ENCODE results near the gene RABEP2.

DNA sequence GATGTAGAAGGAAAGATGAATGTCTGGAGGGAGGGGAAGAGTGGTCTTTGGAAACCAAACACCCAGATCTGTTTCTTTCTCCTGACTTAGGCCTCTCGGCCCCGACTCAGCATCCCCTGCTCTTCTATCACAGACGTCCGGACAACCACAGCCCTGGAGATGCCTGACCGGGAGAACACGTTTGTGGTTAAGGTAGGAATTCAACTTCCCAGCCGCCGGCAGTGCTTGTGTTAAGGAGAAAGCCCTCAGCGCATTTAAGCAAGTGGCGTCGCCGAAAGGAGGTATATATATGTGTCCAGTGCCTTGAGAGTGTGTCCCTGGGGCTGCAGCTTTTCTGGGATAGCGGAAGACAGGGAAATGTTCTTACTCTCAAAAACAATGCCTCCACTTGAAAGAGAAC lies 57.8 kb downstream of the RABEP2 start:
- TF ChIP-seq CTCF (conservative IDR thresholded peaks at IDR 0.05; ENCODE audit: low read depth, low read length) (no peak), EZH2 (IDR thresholded peaks at IDR 0.05; ENCODE audit: borderline replicate concordance, low read depth, low read length, poor library complexity, severe bottlenecking) (no peak)
